Neural cell (in vitro differentiated cells): Measurements from ENCODE around the gene COL1A1. TPM values are rescaled to one million over a fixed set of nuclear protein-coding genes. Genes with fewer than 3 reads are reported as not detected.

ENCODE experiments used
- H2AFZ ChIP-seq: fragments of 200-600, 300-800 bp; sonication (generic), shearing (Covaris generic); 2 replicates; pipeline ENCODE4 v1.6.0; 2014; ENCODE audit warnings: low read depth, mild to moderate bottlenecking, antibody characterized with exemption, low read length, moderate library complexity
- H3F3A ChIP-seq: fragments of 200-600 bp; shearing (Covaris generic); 2 replicates; pipeline ENCODE4 v1.6.1; 2016; ENCODE audit warnings: mild to moderate bottlenecking, moderate library complexity, mixed read lengths, antibody characterized with exemption, low read length; ENCODE audit not compliant: insufficient read depth, poor library complexity, severe bottlenecking
- H3K27ac ChIP-seq: fragments of 200-600, 300-800 bp; sonication (generic), shearing (Covaris generic); 2 replicates; pipeline ENCODE4 v1.5.1; 2014; ENCODE audit warnings: mild to moderate bottlenecking, low read length, moderate library complexity
- H3K27me3 ChIP-seq: fragments of 300-800, 200-600 bp; sonication (generic), shearing (Covaris generic); 2 replicates; pipeline ENCODE4 v1.6.0; 2014; ENCODE audit warnings: mild to moderate bottlenecking, low read depth, low read length, moderate library complexity; ENCODE audit not compliant: insufficient read depth
- H3K36me3 ChIP-seq: fragments of 300-800, 200-600 bp; sonication (generic), shearing (Covaris generic); 2 replicates; pipeline ENCODE4 v1.5.1; 2014; ENCODE audit warnings: mild to moderate bottlenecking, antibody characterized with exemption, low read length, moderate library complexity; ENCODE audit not compliant: insufficient read depth
- H3K4me2 ChIP-seq: fragments of 300-800, 200-600 bp; sonication (generic), shearing (Covaris generic); 2 replicates; pipeline ENCODE4 v1.6.0; 2014; ENCODE audit warnings: mild to moderate bottlenecking, low read length
- H3K4me3 ChIP-seq: fragments of 300-800, 200-600 bp; sonication (generic), shearing (Covaris generic); 2 replicates; pipeline ENCODE4 v1.5.1; 2014; ENCODE audit warnings: mild to moderate bottlenecking, low read length, moderate library complexity
- H3K79me2 ChIP-seq: fragments of 200-600 bp; shearing (Covaris generic); replicated peaks from 2 replicates; pipeline ENCODE4 v1.6.0; 2014; ENCODE audit warnings: mild to moderate bottlenecking, low read length, moderate library complexity; ENCODE audit not compliant: insufficient read depth
- H3K9ac ChIP-seq: fragments of 300-800, 200-600 bp; sonication (generic), shearing (Covaris generic); 2 replicates; pipeline ENCODE4 v1.6.1; 2016; ENCODE audit warnings: mild to moderate bottlenecking, low read length, mixed read lengths
- H3K9me2 ChIP-seq: fragments of 200-600 bp; shearing (Covaris generic); 2 replicates; pipeline ENCODE4 v1.6.1; 2016; ENCODE audit warnings: mild to moderate bottlenecking, low read length, mixed read lengths; ENCODE audit not compliant: insufficient read depth
- H3K9me3 ChIP-seq: fragments of 200-600, 300-800 bp; sonication (generic), shearing (Covaris generic); 2 replicates; pipeline ENCODE4 v1.6.1; 2016; ENCODE audit warnings: mild to moderate bottlenecking, mixed run types, low read length, moderate library complexity, mixed read lengths
- H4K20me1 ChIP-seq: fragments of 200-600 bp; shearing (Covaris generic); 2 replicates; pipeline ENCODE4 v1.6.1; 2016; ENCODE audit warnings: mild to moderate bottlenecking, mixed run types; ENCODE audit not compliant: insufficient read depth
- CTCF ChIP-seq: fragments of 450-650 bp; IDR thresholded peaks from 2 replicates; pipeline ENCODE4 v1.5.1; 2014; ENCODE audit warnings: antibody characterized with exemption, mild to moderate bottlenecking, moderate library complexity; ENCODE audit not compliant: poor library complexity, severe bottlenecking
- EP300 ChIP-seq: fragments of 450-650 bp; conservative IDR thresholded peaks from 2 replicates; pipeline ENCODE4 v1.6.1; 2014; ENCODE audit warnings: antibody characterized with exemption, mild to moderate bottlenecking, moderate library complexity; ENCODE audit not compliant: poor library complexity, severe bottlenecking
- EZH2 ChIP-seq: fragments of 200-600, 300-800 bp; shearing (Covaris generic), sonication (generic); IDR thresholded peaks from 2 replicates; pipeline ENCODE4 v1.6.1; 2014; ENCODE audit warnings: antibody characterized with exemption, low read length, borderline replicate concordance, mild to moderate bottlenecking; ENCODE audit not compliant: insufficient read depth, poor library complexity, severe bottlenecking
- MXI1 ChIP-seq: fragments of 450-650 bp; conservative IDR thresholded peaks from 2 replicates; pipeline ENCODE4 v1.6.1; 2014; ENCODE audit warnings: antibody characterized with exemption, mild to moderate bottlenecking; ENCODE audit not compliant: poor library complexity, severe bottlenecking
- POLR2AphosphoS5 ChIP-seq: IDR thresholded peaks from 2 replicates; pipeline ENCODE4 v1.6.1; 2012
- RAD21 ChIP-seq: fragments of 450-650 bp; conservative IDR thresholded peaks from 2 replicates; pipeline ENCODE4 v1.6.1; 2014; ENCODE audit warnings: antibody characterized with exemption, mild to moderate bottlenecking, moderate library complexity
- REST ChIP-seq: IDR thresholded peaks from 2 replicates; pipeline ENCODE4 v1.6.1; 2012; ENCODE audit warnings: borderline replicate concordance
- SMC3 ChIP-seq: fragments of 450-650 bp; conservative IDR thresholded peaks from 2 replicates; pipeline ENCODE4 v1.6.1; 2014; ENCODE audit warnings: antibody characterized with exemption, mild to moderate bottlenecking, moderate library complexity; ENCODE audit not compliant: poor library complexity
- TAF1 ChIP-seq: IDR thresholded peaks from 2 replicates; pipeline ENCODE4 v1.6.1; 2012; ENCODE audit warnings: low read depth
- polyA plus RNA-seq: library from polyadenylated mRNA; depleted of rRNA; stranded (reverse); fragments of >200 nt; gene quantifications from 2 replicates; pipeline ENCODE4 v1.2.3, GENCODE V29; 2014

Gene COL1A1
- polyA plus RNA-seq, 1 donor from 2014 or later: 0.14 TPM

DNA sequence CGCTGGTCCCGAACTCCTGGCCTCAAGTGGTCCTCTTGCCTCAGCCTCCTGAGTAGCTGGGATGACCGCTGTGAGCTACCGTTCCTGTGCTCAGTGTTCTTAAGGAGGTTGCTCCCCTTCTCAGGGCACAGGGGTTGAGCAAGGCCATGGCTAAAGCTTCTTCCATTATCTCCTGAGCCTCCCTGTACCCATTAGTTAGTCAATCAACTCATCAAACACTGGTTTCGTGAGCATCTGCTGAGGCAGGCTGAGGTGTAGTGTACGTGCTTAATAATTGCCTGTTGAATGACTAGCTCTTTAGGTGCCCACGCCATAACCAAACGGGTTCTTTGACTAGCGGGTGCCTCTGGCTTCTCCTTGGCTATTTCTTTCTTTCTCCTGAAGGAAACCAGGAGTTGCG is 24.0 kb downstream of the COL1A1 start:
- Histone ChIP-seq H3K36me3 (no peaks in the 10 kb centered on the region), H3F3A (no peaks in the 10 kb centered on the region), H2AFZ (no peak overlapping the region), H3K9ac (no peak overlapping the region), H3K4me2 (no peak overlapping the region), H3K27ac (no peak overlapping the region), H4K20me1 (no peaks in the 10 kb centered on the region), H3K9me2 (no peaks in the 10 kb centered on the region), H3K9me3 (no peaks in the 10 kb centered on the region), H3K79me2 (no peaks in the 10 kb centered on the region), H3K4me3 (no peak overlapping the region), H3K27me3 (no peaks in the 10 kb centered on the region)
- TF ChIP-seq CTCF (no peak), MXI1 (no peak), SMC3 (no peak), TAF1 (no peak), RAD21 (no peak), REST (no peak), EZH2 (no peak), POLR2AphosphoS5 (no peak), EP300 (no peak)

- no peaks in the 10 kb centered on the region for H3F3A ChIP-seq
- no peak overlapping the region for H3K27ac ChIP-seq
- H2AFZ ChIP-seq: no peak overlapping the region
- H3K36me3 ChIP-seq: no peaks in the 10 kb centered on the region
- TF ChIP-seq MXI1 (no peak), EZH2 (no peak), EP300 (no peak), CTCF (no peak), POLR2AphosphoS5 (no peak), REST (no peak), SMC3 (no peak), RAD21 (no peak), TAF1 (no peak)
- no peak overlapping the region for H3K4me3 ChIP-seq
- no peaks in the 10 kb centered on the region for H3K9me2 ChIP-seq
- H4K20me1 ChIP-seq: no peaks in the 10 kb centered on the region
- no peaks in the 10 kb centered on the region for H3K27me3 ChIP-seq
- H3K9ac ChIP-seq: no peak overlapping the region
- no peaks in the 10 kb centered on the region for H3K9me3 ChIP-seq
- no peaks in the 10 kb centered on the region for H3K79me2 ChIP-seq
- H3K4me2 ChIP-seq: no peak overlapping the region
Observed at GRCh38 chr17:50176559-50177357, 24.7 kb downstream of the COL1A1 start.
